NCI-H2171 (cell line): ENCODE data around the gene PCDHGB3.

Experiments
- DNase-seq: peaks from one replicate; lab custom pipeline; 2025; lab: John Stamatoyannopoulos, UW

The PCDHGB3 gene

DNA sequence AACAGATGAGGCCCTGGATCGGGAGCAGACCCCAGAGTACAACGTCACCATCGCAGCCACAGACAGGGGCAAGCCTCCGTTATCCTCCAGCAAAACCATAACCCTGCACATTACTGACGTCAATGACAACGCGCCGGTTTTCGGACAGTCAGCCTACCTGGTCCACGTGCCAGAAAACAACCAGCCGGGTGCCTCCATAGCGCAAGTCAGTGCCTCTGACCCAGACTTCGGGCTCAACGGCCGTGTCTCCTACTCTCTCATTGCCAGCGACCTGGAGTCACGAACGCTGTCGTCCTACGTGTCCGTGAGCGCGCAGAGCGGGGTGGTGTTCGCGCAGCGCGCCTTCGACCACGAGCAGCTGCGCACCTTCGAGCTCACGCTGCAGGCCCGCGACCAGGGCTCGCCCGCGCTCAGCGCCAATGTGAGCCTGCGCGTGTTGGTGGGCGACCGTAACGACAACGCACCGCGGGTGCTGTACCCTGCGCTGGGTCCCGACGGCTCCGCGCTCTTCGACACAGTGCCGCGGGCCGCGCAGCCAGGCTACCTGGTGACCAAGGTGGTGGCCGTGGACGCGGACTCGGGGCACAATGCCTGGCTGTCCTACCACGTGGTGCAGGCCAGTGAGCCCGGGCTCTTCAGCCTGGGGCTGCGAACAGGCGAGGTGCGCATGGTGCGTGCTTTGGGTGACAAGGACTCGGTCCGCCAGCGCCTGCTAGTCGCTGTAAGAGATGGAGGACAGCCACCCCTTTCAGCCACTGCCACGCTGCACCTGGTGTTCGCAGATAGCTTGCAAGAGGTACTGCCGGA lies 49.2 kb downstream of the PCDHGB3 start:
- no peak for DNase-seq

- no peak for DNase-seq
Observed at GRCh38 chr5:141420855-141421488, 50.9 kb downstream of the PCDHGB3 start, which contains the start of gene PCDHGA11. TSS of gene PCDHGA11 (plus strand) at chr5:141421051. CDS start at chr5:141421228, 177 bp downstream.

DNA sequence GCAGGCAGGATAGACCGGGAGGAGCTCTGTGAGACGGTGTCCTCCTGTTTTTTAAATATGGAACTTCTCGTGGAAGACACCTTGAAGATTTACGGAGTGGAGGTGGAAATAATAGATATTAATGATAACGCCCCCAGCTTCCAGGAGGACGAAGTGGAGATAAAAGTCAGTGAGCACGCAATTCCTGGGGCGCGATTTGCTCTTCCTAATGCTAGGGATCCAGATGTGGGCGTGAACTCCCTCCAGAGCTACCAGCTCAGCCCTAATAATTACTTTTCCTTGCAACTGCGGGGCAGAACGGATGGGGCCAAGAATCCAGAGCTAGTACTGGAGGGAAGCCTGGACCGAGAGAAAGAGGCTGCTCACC lies 51.4 kb downstream of the PCDHGB3 start:
- DNase-seq = no peak
